H9 (cell line): ENCODE results near the gene DISP3. TPM values are rescaled to one million over a fixed set of nuclear protein-coding genes. Genes with fewer than 3 reads are reported as not detected.

Source experiments
- DNase-seq: peaks from one replicate; pipeline ENCODE4 v3.0.0-alpha.2; 2017
- H2AFZ ChIP-seq: one replicate; pipeline ENCODE4 v1.6.1; 2013; ENCODE audit warnings: mild to moderate bottlenecking, low read length, control low read depth, moderate library complexity
- H2AK5ac ChIP-seq: 2 replicates; pipeline ENCODE4 v1.6.1; 2013; ENCODE audit warnings: low read length, control low read depth, mixed read lengths; ENCODE audit not compliant: insufficient read length
- H2BK120ac ChIP-seq: one replicate; pipeline ENCODE4 v1.6.1; 2013; ENCODE audit warnings: low read depth, mild to moderate bottlenecking, low read length, control low read depth, inconsistent platforms; ENCODE audit not compliant: poor library complexity, severe bottlenecking
- H2BK12ac ChIP-seq: 2 replicates; pipeline ENCODE4 v1.6.1; 2013; ENCODE audit warnings: low read length, control low read depth, mixed read lengths, low read depth; ENCODE audit not compliant: insufficient read length
- H2BK15ac ChIP-seq: 2 replicates; pipeline ENCODE4 v1.6.1; 2013; ENCODE audit warnings: low read depth, low read length, control low read depth
- H2BK20ac ChIP-seq: one replicate; pipeline ENCODE4 v1.6.1; 2013; ENCODE audit warnings: low read depth, mild to moderate bottlenecking, low read length, control low read depth, inconsistent platforms; ENCODE audit not compliant: poor library complexity, severe bottlenecking
- H2BK5ac ChIP-seq: 2 replicates; pipeline ENCODE4 v1.6.1; 2013; ENCODE audit warnings: low read length, control low read depth, mixed read lengths; ENCODE audit not compliant: insufficient read length
- H3K14ac ChIP-seq: 2 replicates; pipeline ENCODE4 v1.6.1; 2013; ENCODE audit warnings: low read length, control low read depth; ENCODE audit not compliant: insufficient read depth
- H3K18ac ChIP-seq: 2 replicates; pipeline ENCODE4 v1.6.1; 2013; ENCODE audit warnings: low read depth, mild to moderate bottlenecking, mixed read lengths, low read length, control low read depth; ENCODE audit not compliant: insufficient read length
- H3K23ac ChIP-seq: 2 replicates; pipeline ENCODE4 v1.6.1; 2013; ENCODE audit warnings: low read length, control low read depth, mixed read lengths, low read depth; ENCODE audit not compliant: insufficient read length
- H3K23me2 ChIP-seq: 2 replicates; pipeline ENCODE4 v1.6.1; 2013; ENCODE audit warnings: low read depth, mild to moderate bottlenecking, mixed read lengths, low read length, control low read depth; ENCODE audit not compliant: insufficient read length, poor library complexity, severe bottlenecking
- H3K27ac ChIP-seq: 2 replicates; pipeline ENCODE4 v1.5.1; 2013; ENCODE audit warnings: low read length, control low read depth, mixed read lengths, low read depth; ENCODE audit not compliant: insufficient read length
- H3K27me3 ChIP-seq: 2 replicates; pipeline ENCODE4 v1.6.1; 2013; ENCODE audit warnings: low read length, control low read depth, inconsistent platforms; ENCODE audit not compliant: insufficient read depth
- H3K4ac ChIP-seq: 2 replicates; pipeline ENCODE4 v1.6.1; 2013; ENCODE audit warnings: low read depth, mild to moderate bottlenecking, control low read depth, inconsistent platforms, low read length, moderate library complexity
- H3K4me1 ChIP-seq: 2 replicates; pipeline ENCODE4 v1.6.1; 2013; ENCODE audit warnings: low read length, control low read depth, inconsistent platforms; ENCODE audit not compliant: insufficient read depth
- H3K4me2 ChIP-seq: 2 replicates; pipeline ENCODE4 v1.6.1; 2013; ENCODE audit warnings: low read length, control low read depth, mixed read lengths; ENCODE audit not compliant: insufficient read length, insufficient read depth
- H3K56ac ChIP-seq: 2 replicates; pipeline ENCODE4 v1.6.1; 2013; ENCODE audit warnings: low read depth, mild to moderate bottlenecking, mixed read lengths, low read length, control low read depth; ENCODE audit not compliant: insufficient read length
- H3K79me1 ChIP-seq: 2 replicates; pipeline ENCODE4 v1.6.1; 2013; ENCODE audit warnings: low read depth, mild to moderate bottlenecking, moderate library complexity, low read length, control low read depth, inconsistent platforms; ENCODE audit not compliant: insufficient read depth, poor library complexity, severe bottlenecking
- H3K79me2 ChIP-seq: 2 replicates; pipeline ENCODE4 v1.6.1; 2013; ENCODE audit warnings: low read length, control low read depth, inconsistent platforms; ENCODE audit not compliant: insufficient read depth
- H3K9ac ChIP-seq: 2 replicates; pipeline ENCODE4 v1.6.1; 2013; ENCODE audit warnings: low read length, control low read depth, mixed read lengths; ENCODE audit not compliant: insufficient read length; ENCODE audit errors: extremely low read depth
- H3K9me3 ChIP-seq: one replicate; pipeline ENCODE4 v1.6.1; 2013; ENCODE audit warnings: low read depth, low read length, inconsistent platforms; ENCODE audit not compliant: control insufficient read depth
- H3T11ph ChIP-seq: one replicate; pipeline ENCODE4 v1.6.1; 2013; ENCODE audit warnings: mild to moderate bottlenecking, low read length, control low read depth, inconsistent platforms
- H4K20me1 ChIP-seq: one replicate; pipeline ENCODE4 v1.6.1; 2013; ENCODE audit not compliant: control insufficient read depth, insufficient read length, insufficient read depth
- H4K5ac ChIP-seq: 2 replicates; pipeline ENCODE4 v1.6.1; 2013; ENCODE audit warnings: low read depth, mild to moderate bottlenecking, mixed read lengths, low read length, control low read depth; ENCODE audit not compliant: insufficient read length
- H4K8ac ChIP-seq: replicated peaks from 2 replicates; pipeline ENCODE4 v1.6.1; 2013; ENCODE audit warnings: low read length, control low read depth, mixed read lengths, low read depth; ENCODE audit not compliant: insufficient read length
- H4K91ac ChIP-seq: 2 replicates; pipeline ENCODE4 v1.6.1; 2013; ENCODE audit warnings: low read depth, mild to moderate bottlenecking, moderate library complexity, mixed read lengths, low read length, control low read depth; ENCODE audit not compliant: insufficient read length
- H3K27ac Mint-ChIP-seq, 3 experiments: 2 replicates in 2 of 3; 3 replicates in 1 of 3; pipeline ENCODE4 v1.8.0; 2020 to 2021; ENCODE audit warnings: mixed read lengths in 3 of 3, mild to moderate bottlenecking in 1 of 3, moderate library complexity in 1 of 3
- H3K27me3 Mint-ChIP-seq: 2 replicates; pipeline ENCODE4 v1.8.0; 2021; ENCODE audit warnings: low read depth, mild to moderate bottlenecking, moderate library complexity, mixed read lengths
- H3K36me3 Mint-ChIP-seq, 3 experiments: 2 replicates in 2 of 3; 3 replicates in 1 of 3; pipeline ENCODE4 v1.8.0; 2020 to 2021; ENCODE audit warnings: low read depth in 3 of 3, mixed read lengths in 3 of 3; ENCODE audit not compliant: insufficient read depth in 1 of 3
- H3K4me1 Mint-ChIP-seq, 2 experiments: 2 replicates each; pipeline ENCODE4 v1.8.0; 2020; ENCODE audit warnings: mixed read lengths in 2 of 2
- H3K4me3 Mint-ChIP-seq, 2 experiments: 2 replicates in 1 of 2; 3 replicates in 1 of 2; pipeline ENCODE4 v1.8.0; 2020 to 2021; ENCODE audit warnings: mild to moderate bottlenecking in 2 of 2, mixed read lengths in 2 of 2, moderate library complexity in 1 of 2
- H3K9me3 Mint-ChIP-seq, 2 experiments: 2 replicates in 1 of 2; 3 replicates in 1 of 2; pipeline ENCODE4 v1.8.0; 2020; ENCODE audit warnings: mild to moderate bottlenecking in 2 of 2, mixed read lengths in 2 of 2, moderate library complexity in 1 of 2
- WGBS: extraction: QIAGEN DNeasy Blood & Tissue Kit; methylation state at CpG from one replicate; pipeline ENCODE4 v1.1.7; 2013; ENCODE audit warnings: missing lambda C conversion rate, low lambda C conversion rate, mixed read lengths; ENCODE audit not compliant: insufficient read length; ENCODE audit errors: extremely low coverage; 5-methylcytosine and 5-hydroxymethylcytosine counted together
- total RNA-seq: library from RNA; stranded (reverse); gene quantifications from 2 replicates; pipeline ENCODE4 v1.2.1, GENCODE V29; 2021
- TF ChIP-seq, protein P1 (sequence below): fragments of 200-600 bp; sonication (generic); conservative IDR thresholded peaks from 3 replicates; pipeline ENCODE4 v1.8.0; 2021; ENCODE audit warnings: antibody characterized with exemption, mild to moderate bottlenecking

Gene DISP3
- total RNA-seq, 1 experiment from 2014 or later, result 3.5 TPM

DNA sequence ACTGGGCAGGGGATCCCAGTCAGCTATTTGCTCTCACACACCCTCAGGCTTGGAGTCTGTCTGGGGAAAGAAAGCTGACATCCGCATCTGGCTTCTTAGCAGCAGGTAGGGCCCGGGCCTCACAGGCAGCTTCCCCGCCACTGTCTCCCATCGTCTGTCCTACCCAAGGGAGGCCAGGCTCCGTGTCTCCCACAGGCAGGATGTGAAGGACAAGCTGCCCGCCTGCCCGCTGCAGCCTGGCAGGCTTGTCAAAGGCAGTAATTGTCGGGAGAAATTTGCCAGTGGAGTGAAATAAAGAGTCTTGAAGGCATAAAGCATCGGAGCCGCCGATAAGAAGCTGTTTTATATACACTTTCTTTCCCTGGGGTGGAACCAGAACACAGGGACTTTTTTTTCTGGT is 44.0 kb upstream of the DISP3 start:
- Histone ChIP-seq H3K4me1 (no peaks in the 10 kb centered on the region), H3K27me3 (no peaks in the 10 kb centered on the region), H3K23me2 (no peaks in the 10 kb centered on the region), H3T11ph (no peak overlapping the region), H2BK15ac (no peak overlapping the region), H3K4ac (no peak overlapping the region), H4K20me1 (no peaks in the 10 kb centered on the region), H3K18ac (no peak overlapping the region), H3K9me3 (no peaks in the 10 kb centered on the region), H3K23ac (no peak overlapping the region), H3K4me2 (no peak overlapping the region), H3K79me2 (no peaks in the 10 kb centered on the region), H3K27ac (no peak overlapping the region), H4K91ac (no peak overlapping the region), H3K9ac (no peak overlapping the region), H2AK5ac (no peak overlapping the region), H2AFZ (no peak overlapping the region), H2BK5ac (no peak overlapping the region), H2BK20ac (no peak overlapping the region), H3K56ac (no peak overlapping the region), H4K8ac (no peak overlapping the region), H2BK12ac (no peak overlapping the region), H2BK120ac (no peak overlapping the region), H3K79me1 (no peaks in the 10 kb centered on the region), H3K14ac (no peak overlapping the region; the same call in 1 of the 2 replicates), H4K5ac (no peak overlapping the region)
- Mint-ChIP-seq H3K36me3 (no peaks in the 10 kb centered on the region), H3K4me3 (no peak overlapping the region), H3K27ac (no peak overlapping the region), H3K9me3 (no peaks in the 10 kb centered on the region), H3K27me3 (peaks cover 4% of the 10 kb centered on the region), H3K4me1 (peaks cover 0 to 8% of the 10 kb centered on the region in 2 experiments; a peak in 2 of 4 replicates)
- TF ChIP-seq, protein P1, sequence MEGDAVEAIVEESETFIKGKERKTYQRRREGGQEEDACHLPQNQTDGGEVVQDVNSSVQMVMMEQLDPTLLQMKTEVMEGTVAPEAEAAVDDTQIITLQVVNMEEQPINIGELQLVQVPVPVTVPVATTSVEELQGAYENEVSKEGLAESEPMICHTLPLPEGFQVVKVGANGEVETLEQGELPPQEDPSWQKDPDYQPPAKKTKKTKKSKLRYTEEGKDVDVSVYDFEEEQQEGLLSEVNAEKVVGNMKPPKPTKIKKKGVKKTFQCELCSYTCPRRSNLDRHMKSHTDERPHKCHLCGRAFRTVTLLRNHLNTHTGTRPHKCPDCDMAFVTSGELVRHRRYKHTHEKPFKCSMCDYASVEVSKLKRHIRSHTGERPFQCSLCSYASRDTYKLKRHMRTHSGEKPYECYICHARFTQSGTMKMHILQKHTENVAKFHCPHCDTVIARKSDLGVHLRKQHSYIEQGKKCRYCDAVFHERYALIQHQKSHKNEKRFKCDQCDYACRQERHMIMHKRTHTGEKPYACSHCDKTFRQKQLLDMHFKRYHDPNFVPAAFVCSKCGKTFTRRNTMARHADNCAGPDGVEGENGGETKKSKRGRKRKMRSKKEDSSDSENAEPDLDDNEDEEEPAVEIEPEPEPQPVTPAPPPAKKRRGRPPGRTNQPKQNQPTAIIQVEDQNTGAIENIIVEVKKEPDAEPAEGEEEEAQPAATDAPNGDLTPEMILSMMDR, result no peak
- WGBS, result no CpG with 5 or more reads among the region's 11 CpGs
- DNase-seq, result no peak
